Kidney (tissue), 14 donors: Measurements from ENCODE around the gene SLC15A1. TPM values are rescaled to one million over a fixed set of nuclear protein-coding genes. Genes with fewer than 3 reads are reported as not detected.

Experiments
- DNase-seq, 5 donors: peaks; one replicate each; pipeline ENCODE4 v3.0.0-alpha.2; 2013 to 2020
- FAIRE-seq: peaks from 2 replicates; lab custom pipeline; 2012; peaks lifted over from hg19 to GRCh38; lab: Jason Lieb, UNC
- H3K27ac ChIP-seq, 2 donors: one replicate each; pipeline ENCODE4 v1.7.0; 2013; ENCODE audit warnings: low read depth in 2 of 2, low read length in 2 of 2, inconsistent platforms in 1 of 2
- H3K27me3 ChIP-seq: one replicate; pipeline ENCODE4 v1.7.1; 2013; ENCODE audit warnings: low read length, inconsistent platforms; ENCODE audit not compliant: control insufficient read depth, insufficient read depth
- H3K36me3 ChIP-seq, 3 donors: one replicate each; pipeline versions ENCODE4 v1.7.0 to v1.7.1; 2013; ENCODE audit warnings: low read length in 3 of 3, control low read depth in 1 of 3, inconsistent platforms in 1 of 3; ENCODE audit not compliant: insufficient read depth in 3 of 3, control insufficient read depth in 2 of 3
- H3K4me1 ChIP-seq, 3 donors: one replicate each; pipeline versions ENCODE4 v1.7.0 to v1.7.1; 2013; ENCODE audit warnings: low read length in 3 of 3, inconsistent platforms in 1 of 3, low read depth in 1 of 3; ENCODE audit not compliant: control insufficient read depth in 2 of 3, insufficient read depth in 2 of 3
- H3K4me3 ChIP-seq, 3 donors: one replicate each; pipeline versions ENCODE4 v1.7.0 to v1.8.1; 2013; ENCODE audit warnings: low read length in 3 of 3, control low read depth in 1 of 3, inconsistent platforms in 1 of 3
- H3K9ac ChIP-seq, 3 donors: one replicate each; pipeline versions ENCODE4 v1.7.0 to v1.7.1; 2013; ENCODE audit warnings: low read length in 3 of 3, control low read depth in 1 of 3, inconsistent platforms in 1 of 3
- H3K9me3 ChIP-seq, 3 donors: one replicate each; pipeline versions ENCODE4 v1.7.0 to v1.7.1; 2013; ENCODE audit warnings: low read length in 3 of 3, control low read depth in 1 of 3, inconsistent platforms in 1 of 3; ENCODE audit not compliant: control insufficient read depth in 2 of 3, insufficient read depth in 1 of 3
- intact Hi-C: fragments of 100-400 bp; cut with DNase I; formaldehyde crosslinking; loops from one replicate; pipeline ENCODE4 v1.11.1; 2022
- polyA plus RNA-seq: library from polyadenylated mRNA; stranded (reverse); fragments of 350-450 nt; fragmentation: Illumina TruSeq; extraction: RNeasy Lipid Tissue Mini Kit (QIAGEN cat#74804); gene quantifications from one replicate; pipeline ENCODE4 v1.2.3, GENCODE V29; 2014; ENCODE audit warnings: low read depth, low replicate concordance; ENCODE audit not compliant: insufficient read depth
- total RNA-seq: library from RNA; stranded (reverse); fragmentation: NEBNext Ultra II Directional; extraction: Animal tissue kit (Norgen Biotek cat#: 25700); gene quantifications from one replicate; pipeline ENCODE4 v1.2.1, GENCODE V29; 2021
- TF ChIP-seq, protein P1 (sequence below): IDR thresholded peaks from 3 replicates; pipeline ENCODE4 v1.5.1; 2012; ENCODE audit warnings: mild to moderate bottlenecking, moderate library complexity, borderline replicate concordance; ENCODE audit not compliant: insufficient read depth; ENCODE audit errors: extremely low read depth
- donor health status: control.
- donor health status: control.
- donor health status: control.
- donor health status: control.
- donor health status: control.
- donor health status: DM: yes; HTN: yes; CAD: no.
- donor health status: Normal renal cell carcinoma (clear cell type).

SLC15A1 gene
- total and polyA plus RNA-seq, 2 donors from 2014 or later = 5.6 to 10.2 TPM

DNA sequence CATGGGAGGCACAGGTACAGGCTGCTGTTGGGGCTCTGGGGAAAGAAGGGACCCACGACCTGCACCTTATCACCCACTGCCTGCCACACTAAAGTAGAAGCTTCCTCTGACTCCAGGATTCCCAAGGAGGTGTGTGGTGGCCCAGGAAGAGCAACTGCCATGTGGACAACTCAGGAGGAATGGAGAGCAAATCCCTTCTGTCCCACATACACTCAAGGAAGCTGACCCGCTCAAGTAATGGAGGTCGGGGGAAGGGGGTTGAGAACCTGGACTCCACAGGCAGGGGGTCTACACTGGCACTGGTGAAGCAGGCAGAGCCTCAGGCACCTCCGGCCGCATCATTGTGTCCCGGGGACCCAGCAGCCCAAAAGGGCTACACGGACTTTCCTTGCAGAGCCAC lies 29.4 kb upstream of the SLC15A1 start:
- Histone ChIP-seq H3K36me3 (no peaks in the 10 kb centered on the region), H3K27me3 (no peaks in the 10 kb centered on the region), H3K27ac (no peak overlapping the region), H3K4me3 (no peak overlapping the region), H3K9ac (no peak overlapping the region), H3K4me1 (no peaks in the 10 kb centered on the region), H3K9me3 (no peaks in the 10 kb centered on the region)
- no peak for DNase-seq
- intact Hi-C loops = no loop called here
- no peak for FAIRE-seq
- TF ChIP-seq, protein P1, sequence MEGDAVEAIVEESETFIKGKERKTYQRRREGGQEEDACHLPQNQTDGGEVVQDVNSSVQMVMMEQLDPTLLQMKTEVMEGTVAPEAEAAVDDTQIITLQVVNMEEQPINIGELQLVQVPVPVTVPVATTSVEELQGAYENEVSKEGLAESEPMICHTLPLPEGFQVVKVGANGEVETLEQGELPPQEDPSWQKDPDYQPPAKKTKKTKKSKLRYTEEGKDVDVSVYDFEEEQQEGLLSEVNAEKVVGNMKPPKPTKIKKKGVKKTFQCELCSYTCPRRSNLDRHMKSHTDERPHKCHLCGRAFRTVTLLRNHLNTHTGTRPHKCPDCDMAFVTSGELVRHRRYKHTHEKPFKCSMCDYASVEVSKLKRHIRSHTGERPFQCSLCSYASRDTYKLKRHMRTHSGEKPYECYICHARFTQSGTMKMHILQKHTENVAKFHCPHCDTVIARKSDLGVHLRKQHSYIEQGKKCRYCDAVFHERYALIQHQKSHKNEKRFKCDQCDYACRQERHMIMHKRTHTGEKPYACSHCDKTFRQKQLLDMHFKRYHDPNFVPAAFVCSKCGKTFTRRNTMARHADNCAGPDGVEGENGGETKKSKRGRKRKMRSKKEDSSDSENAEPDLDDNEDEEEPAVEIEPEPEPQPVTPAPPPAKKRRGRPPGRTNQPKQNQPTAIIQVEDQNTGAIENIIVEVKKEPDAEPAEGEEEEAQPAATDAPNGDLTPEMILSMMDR = no peak

DNA sequence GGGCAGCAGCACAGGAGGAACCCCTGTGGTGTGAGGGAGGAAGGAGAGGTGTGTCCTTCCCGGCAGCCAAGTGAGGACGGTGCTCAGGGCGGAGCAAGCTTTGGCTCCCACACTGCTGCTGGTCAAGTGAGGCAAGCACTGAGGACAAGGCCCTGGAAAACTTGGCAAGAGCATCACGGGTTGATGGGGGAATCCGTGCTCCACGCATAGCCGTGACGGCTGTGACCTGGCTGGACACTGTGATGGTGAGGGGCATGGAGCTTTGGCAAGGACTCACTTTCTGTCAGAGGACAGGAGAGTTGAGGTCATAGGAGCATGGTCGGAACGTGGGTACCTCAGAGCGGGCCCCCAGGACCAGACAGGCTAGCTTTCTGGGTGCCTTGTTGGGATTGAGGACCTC lies 29.0 kb upstream of the SLC15A1 start:
- no peak for FAIRE-seq
- Histone ChIP-seq H3K27me3 (no peaks in the 10 kb centered on the region), H3K9me3 (no peaks in the 10 kb centered on the region), H3K36me3 (no peaks in the 10 kb centered on the region), H3K4me1 (no peaks in the 10 kb centered on the region), H3K4me3 (no peak overlapping the region), H3K27ac (no peak overlapping the region), H3K9ac (no peak overlapping the region)
- intact Hi-C loops = no loop called here
- DNase-seq = no peak
- TF ChIP-seq, protein P1 = no peak

DNA sequence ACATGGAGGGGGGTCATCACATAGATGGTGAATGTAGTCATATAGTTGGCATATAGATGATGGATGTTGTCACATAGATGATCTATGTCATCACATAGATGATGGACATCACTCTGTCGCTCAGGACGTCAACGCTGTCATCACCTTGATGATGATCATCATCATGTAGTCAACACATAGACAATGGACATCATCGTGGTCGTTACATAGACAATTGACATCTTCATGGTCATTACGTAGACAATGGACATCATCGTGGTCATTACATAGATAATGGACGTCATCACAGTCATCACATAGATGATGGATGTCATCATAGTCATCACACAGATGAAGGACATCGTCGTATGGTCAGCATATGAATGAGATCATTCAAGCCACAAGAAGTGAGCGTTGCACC lies 28.6 kb upstream of the SLC15A1 start:
- TF ChIP-seq, protein P1 = no peak
- Histone ChIP-seq H3K4me3 (no peak overlapping the region), H3K27me3 (no peaks in the 10 kb centered on the region), H3K9ac (no peak overlapping the region), H3K9me3 (no peaks in the 10 kb centered on the region), H3K4me1 (no peaks in the 10 kb centered on the region), H3K27ac (no peak overlapping the region), H3K36me3 (no peaks in the 10 kb centered on the region)
- DNase-seq (no peak), FAIRE-seq (no peak)
- intact Hi-C loops = no loop called here

DNA sequence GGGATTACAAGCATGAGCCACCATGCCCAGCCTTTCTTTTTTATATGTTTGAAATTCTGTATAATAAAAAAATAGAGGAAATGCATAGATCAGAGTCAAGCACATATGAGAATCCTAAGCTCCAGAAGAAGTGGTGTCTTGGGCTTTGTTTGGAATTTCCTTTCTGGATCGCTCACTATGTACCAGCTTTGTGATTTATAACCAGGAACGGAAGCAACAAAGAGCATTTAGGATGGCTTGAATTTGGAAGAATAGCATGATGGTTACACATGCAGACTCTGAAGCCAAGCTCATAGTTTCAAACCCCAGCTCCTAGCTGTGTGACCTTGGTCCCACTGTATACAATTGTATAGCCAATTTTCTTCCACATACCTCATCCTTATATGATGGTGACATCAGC lies 28.0 kb upstream of the SLC15A1 start:
- TF ChIP-seq, protein P1 = no peak
- intact Hi-C loops = no loop called here
- H3K9ac ChIP-seq = no peak overlapping the region
- no peak for DNase-seq
- H3K36me3 ChIP-seq = no peaks in the 10 kb centered on the region
- no peak overlapping the region for H3K27ac ChIP-seq
- no peak for FAIRE-seq
- no peaks in the 10 kb centered on the region for H3K27me3 ChIP-seq
- H3K4me1 ChIP-seq = no peaks in the 10 kb centered on the region
- no peak overlapping the region for H3K4me3 ChIP-seq
- no peaks in the 10 kb centered on the region for H3K9me3 ChIP-seq
